Activated CD4-positive, alpha-beta T cell treated with anti-CD3 and anti-CD28 coated beads, Interleukin-2, amount 10 ng/mL, durations not matched to agents 24 days and 14 days (primary cell): ENCODE data around the gene PSMD14. TPM values are rescaled to one million over a fixed set of nuclear protein-coding genes. Genes with fewer than 3 reads are reported as not detected.
"Not testable (repeated sequence)": the region's sequence is repeated elsewhere in the genome, so short reads cannot be mapped to it uniquely, and the experiment has no call there.

Experiments used
- DNase-seq: peaks from one replicate; pipeline ENCODE4 v3.0.0; 2022
- H3K27ac Mint-ChIP-seq: one replicate; pipeline ENCODE4 v1.8.0; 2022; ENCODE audit warnings: mild to moderate bottlenecking, mixed read lengths
- H3K27me3 Mint-ChIP-seq: one replicate; pipeline ENCODE4 v1.8.0; 2022; ENCODE audit warnings: mixed read lengths
- H3K36me3 Mint-ChIP-seq: one replicate; pipeline ENCODE4 v1.8.0; 2022; ENCODE audit warnings: low read depth, mild to moderate bottlenecking, mixed read lengths
- H3K4me1 Mint-ChIP-seq: one replicate; pipeline ENCODE4 v1.8.0; 2021; ENCODE audit warnings: mixed read lengths
- H3K4me3 Mint-ChIP-seq: one replicate; pipeline ENCODE4 v1.8.0; 2022; ENCODE audit warnings: mild to moderate bottlenecking, moderate library complexity, mixed read lengths
- H3K9me3 Mint-ChIP-seq: one replicate; pipeline ENCODE4 v1.8.0; 2021; ENCODE audit warnings: mixed read lengths
- intact Hi-C: fragments of 100-400 bp; cut with micrococcal nuclease; formaldehyde crosslinking; loops from one replicate; pipeline ENCODE4 v1.15.1; 2023
- total RNA-seq: library from RNA; stranded (reverse); gene quantifications from 2 replicates; pipeline ENCODE4 v1.2.3, GENCODE V29; 2022

The PSMD14 gene
- total RNA-seq, 1 donor from 2014 or later, result 113 TPM

GRCh38 chr2:161352719-161353118 lies 44.5 kb downstream of the PSMD14 start:
- Mint-ChIP-seq H3K27ac (no peak overlapping the region), H3K4me3 (no peak overlapping the region), H3K9me3 (no peaks in the 10 kb centered on the region), H3K4me1 (peaks cover 16% of the 10 kb centered on the region), H3K36me3 (peaks cover 18% of the 10 kb centered on the region), H3K27me3 (no peaks in the 10 kb centered on the region)
- DNase-seq, result no peak
- intact Hi-C loops, result no loop called here

- intact Hi-C loops, result no loop called here
- H3K36me3 Mint-ChIP-seq, result peaks cover 19% of the 10 kb centered on the region
These were observed 45.3 kb downstream of the PSMD14 start for GRCh38 chr2:161353543-161353942.

GRCh38 chr2:161354106-161354505 lies 45.9 kb downstream of the PSMD14 start:
- intact Hi-C loops, result no loop called here
- H3K27ac Mint-ChIP-seq, result no peak overlapping the region
- H3K36me3 Mint-ChIP-seq, result peaks cover 21% of the 10 kb centered on the region
- no peak for DNase-seq
- H3K4me3 Mint-ChIP-seq, result no peak overlapping the region
- H3K9me3 Mint-ChIP-seq, result no peaks in the 10 kb centered on the region
- H3K4me1 Mint-ChIP-seq, result peaks cover 16% of the 10 kb centered on the region
- no peaks in the 10 kb centered on the region for H3K27me3 Mint-ChIP-seq

More at GRCh38 chr2:161353543-161353942, 45.3 kb downstream of the PSMD14 start:
- H3K4me1 Mint-ChIP-seq, result peaks cover 16% of the 10 kb centered on the region
- H3K9me3 Mint-ChIP-seq, result no peaks in the 10 kb centered on the region
- H3K27me3 Mint-ChIP-seq, result no peaks in the 10 kb centered on the region
- H3K4me3 Mint-ChIP-seq, result no peak overlapping the region
- DNase-seq, result no peak
- no peak overlapping the region for H3K27ac Mint-ChIP-seq

- H3K27me3 Mint-ChIP-seq, result no peaks in the 10 kb centered on the region
- H3K27ac Mint-ChIP-seq, result no peak overlapping the region
- no peaks in the 10 kb centered on the region for H3K9me3 Mint-ChIP-seq
- peaks cover 22% of the 10 kb centered on the region for H3K36me3 Mint-ChIP-seq
- DNase-seq, result no peak
- intact Hi-C loops, result no loop called here
- peaks cover 13% of the 10 kb centered on the region for H3K4me1 Mint-ChIP-seq
- H3K4me3 Mint-ChIP-seq, result no peak overlapping the region
These were observed 46.9 kb downstream of the PSMD14 start for GRCh38 chr2:161355106-161355505.

GRCh38 chr2:161355983-161356382 lies 47.8 kb downstream of the PSMD14 start:
- H3K36me3 Mint-ChIP-seq, result peaks cover 27% of the 10 kb centered on the region
- H3K4me3 Mint-ChIP-seq, result no peak overlapping the region
- peaks cover 13% of the 10 kb centered on the region for H3K4me1 Mint-ChIP-seq
- intact Hi-C loops, result no loop called here
- H3K9me3 Mint-ChIP-seq, result no peaks in the 10 kb centered on the region
- no peak overlapping the region for H3K27ac Mint-ChIP-seq
- H3K27me3 Mint-ChIP-seq, result no peaks in the 10 kb centered on the region
- DNase-seq, result no peak

GRCh38 chr2:161357097-161357496 lies 48.9 kb downstream of the PSMD14 start:
- DNase-seq, result no peak
- intact Hi-C loops, result no loop called here
- H3K4me3 Mint-ChIP-seq, result no peak overlapping the region
- H3K4me1 Mint-ChIP-seq, result peaks cover 7% of the 10 kb centered on the region
- H3K36me3 Mint-ChIP-seq, result peaks cover 28% of the 10 kb centered on the region
- no peaks in the 10 kb centered on the region for H3K27me3 Mint-ChIP-seq
- no peak overlapping the region for H3K27ac Mint-ChIP-seq
- H3K9me3 Mint-ChIP-seq, result no peaks in the 10 kb centered on the region

- peaks cover 3% of the 10 kb centered on the region for H3K4me1 Mint-ChIP-seq
These were observed 50.6 kb downstream of the PSMD14 start for GRCh38 chr2:161358838-161359237.

GRCh38 chr2:161360095-161360654 lies 52.0 kb downstream of the PSMD14 start:
- intact Hi-C loops, H3K27ac Mint-ChIP-seq, H3K9me3 Mint-ChIP-seq, H3K4me3 Mint-ChIP-seq, H3K4me1 Mint-ChIP-seq, H3K27me3 Mint-ChIP-seq, DNase-seq: not testable (repeated sequence)
- peaks cover 45% of the 10 kb centered on the region for H3K36me3 Mint-ChIP-seq

More at GRCh38 chr2:161358838-161359237, 50.6 kb downstream of the PSMD14 start:
- no peaks in the 10 kb centered on the region for H3K9me3 Mint-ChIP-seq
- H3K27ac Mint-ChIP-seq, result no peak overlapping the region
- H3K36me3 Mint-ChIP-seq, result peaks cover 40% of the 10 kb centered on the region
- H3K27me3 Mint-ChIP-seq, result no peaks in the 10 kb centered on the region
- intact Hi-C loops, result no loop called here
- H3K4me3 Mint-ChIP-seq, result no peak overlapping the region
- DNase-seq, result no peak

- peaks cover 48% of the 10 kb centered on the region for H3K36me3 Mint-ChIP-seq
- DNase-seq, result no peak
- H3K9me3 Mint-ChIP-seq, result no peaks in the 10 kb centered on the region
- no peak overlapping the region for H3K4me3 Mint-ChIP-seq
- no peak overlapping the region for H3K27ac Mint-ChIP-seq
- no peaks in the 10 kb centered on the region for H3K27me3 Mint-ChIP-seq
- intact Hi-C loops, result no loop called here
- H3K4me1 Mint-ChIP-seq, result peaks cover 2% of the 10 kb centered on the region
These were observed 54.4 kb downstream of the PSMD14 start for GRCh38 chr2:161362568-161363166.

GRCh38 chr2:161367675-161368074 lies 59.5 kb downstream of the PSMD14 start:
- no peaks in the 10 kb centered on the region for H3K27me3 Mint-ChIP-seq
- H3K36me3 Mint-ChIP-seq, result peaks cover 41% of the 10 kb centered on the region
- intact Hi-C loops, result no loop called here
- H3K4me3 Mint-ChIP-seq, result no peak overlapping the region
- no peaks in the 10 kb centered on the region for H3K9me3 Mint-ChIP-seq
- no peak overlapping the region for H3K27ac Mint-ChIP-seq
- DNase-seq, result no peak
- peaks cover 4% of the 10 kb centered on the region for H3K4me1 Mint-ChIP-seq

- peaks cover 2% of the 10 kb centered on the region for H3K4me1 Mint-ChIP-seq
These were observed 61.1 kb downstream of the PSMD14 start for GRCh38 chr2:161369311-161369710.

GRCh38 chr2:161370981-161371380 lies 62.8 kb downstream of the PSMD14 start:
- Mint-ChIP-seq H3K36me3 (peaks cover 31% of the 10 kb centered on the region), H3K4me1 (peaks cover 2% of the 10 kb centered on the region), H3K27me3 (no peaks in the 10 kb centered on the region), H3K4me3 (no peak overlapping the region), H3K27ac (no peak overlapping the region), H3K9me3 (no peaks in the 10 kb centered on the region)
- DNase-seq, result no peak
- intact Hi-C loops, result no loop called here

More at GRCh38 chr2:161369311-161369710, 61.1 kb downstream of the PSMD14 start:
- Mint-ChIP-seq H3K27ac (no peak overlapping the region), H3K36me3 (peaks cover 30% of the 10 kb centered on the region), H3K4me3 (no peak overlapping the region), H3K9me3 (no peaks in the 10 kb centered on the region), H3K27me3 (no peaks in the 10 kb centered on the region)
- DNase-seq, result no peak
- intact Hi-C loops, result no loop called here

GRCh38 chr2:161371869-161372268 lies 63.6 kb downstream of the PSMD14 start:
- H3K4me1 Mint-ChIP-seq, result peaks cover 2% of the 10 kb centered on the region
- peaks cover 33% of the 10 kb centered on the region for H3K36me3 Mint-ChIP-seq
- no peak for DNase-seq
- no peak overlapping the region for H3K27ac Mint-ChIP-seq
- H3K4me3 Mint-ChIP-seq, result no peak overlapping the region
- intact Hi-C loops, result no loop called here
- H3K9me3 Mint-ChIP-seq, result no peaks in the 10 kb centered on the region
- H3K27me3 Mint-ChIP-seq, result no peaks in the 10 kb centered on the region

- intact Hi-C loops, result no loop called here
- Mint-ChIP-seq H3K9me3 (no peaks in the 10 kb centered on the region), H3K27ac (no peak overlapping the region), H3K36me3 (peaks cover 29% of the 10 kb centered on the region), H3K4me1 (peaks cover 2% of the 10 kb centered on the region), H3K27me3 (no peaks in the 10 kb centered on the region), H3K4me3 (no peak overlapping the region)
- no peak for DNase-seq
These were observed 65.7 kb downstream of the PSMD14 start for GRCh38 chr2:161373942-161374341.

- H3K27me3 Mint-ChIP-seq, result no peaks in the 10 kb centered on the region
- H3K9me3 Mint-ChIP-seq, result no peaks in the 10 kb centered on the region
- H3K4me3 Mint-ChIP-seq, result no peak overlapping the region
- H3K36me3 Mint-ChIP-seq, result peaks cover 30% of the 10 kb centered on the region
- intact Hi-C loops, result no loop called here
- no peak overlapping the region for H3K27ac Mint-ChIP-seq
- H3K4me1 Mint-ChIP-seq, result peaks cover 2% of the 10 kb centered on the region
- DNase-seq, result no peak
These were observed 66.2 kb downstream of the PSMD14 start for GRCh38 chr2:161374446-161374845.
